Frontal cortex (tissue), 4 donors: ENCODE results near the gene RGL1. TPM values are rescaled to one million over a fixed set of nuclear protein-coding genes. Genes with fewer than 3 reads are reported as not detected.
"Not testable (repeated sequence)": the region's sequence is repeated elsewhere in the genome, so short reads cannot be mapped to it uniquely, and the experiment has no call there.

Source experiments
- DNase-seq, 2 donors: peaks; one replicate each; pipeline ENCODE4 v3.0.0; 2012; ENCODE audit warnings: low spot score in 2 of 2
- FAIRE-seq: peaks from 2 replicates; lab custom pipeline; 2012; peaks lifted over from hg19 to GRCh38; lab: Jason Lieb, UNC
- total RNA-seq: library from RNA; depleted of rRNA; stranded (reverse); fragments of >200 nt; gene quantifications from one replicate; pipeline ENCODE4 v1.2.3, GENCODE V29; 2014
- donor health status: control.
- donor health status: control.
- donor health status: control.

Gene RGL1
- total RNA-seq, 1 donor from 2014 or later = 40.4 TPM

DNA sequence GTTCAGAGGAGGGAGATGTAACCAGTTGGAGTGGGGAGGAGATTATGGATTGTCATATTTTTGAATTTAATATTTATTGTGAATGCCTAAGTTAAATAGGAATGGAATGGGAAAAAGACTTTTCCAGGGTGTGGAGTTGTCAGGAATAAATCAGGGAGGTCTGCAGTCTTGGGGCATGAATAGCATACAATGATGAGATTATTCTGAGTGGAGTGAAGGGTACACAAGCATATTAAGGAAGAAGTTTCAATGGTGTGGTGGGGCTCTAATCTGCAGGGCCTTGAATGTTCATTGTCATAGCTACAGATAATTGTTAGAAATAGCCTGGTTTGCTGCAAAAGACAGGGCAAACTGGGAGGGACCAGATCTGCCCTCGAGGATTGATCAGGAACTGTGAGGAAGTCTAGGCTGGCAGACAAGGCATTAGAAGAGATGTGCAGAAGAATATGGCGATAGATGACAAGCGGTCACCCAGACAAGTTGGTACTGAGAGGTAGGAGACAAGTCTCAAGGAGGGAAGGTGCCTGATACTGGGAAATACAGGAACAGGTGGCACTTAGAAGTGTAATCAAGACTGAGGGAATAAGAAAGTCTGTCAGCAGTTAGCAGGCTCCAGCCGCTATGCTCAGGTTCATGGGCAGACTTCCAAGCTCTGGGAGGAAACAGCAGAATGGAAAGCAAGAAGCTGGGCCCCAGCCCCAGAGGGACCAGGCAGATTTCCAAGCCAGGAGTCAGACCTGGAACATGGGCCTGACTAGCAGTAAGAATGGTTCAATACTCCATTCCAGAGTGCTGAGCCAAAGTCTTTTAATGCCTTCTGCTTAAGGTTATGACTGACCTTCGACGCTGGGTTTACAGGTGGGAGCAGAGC, 20.9 kb upstream of the RGL1 start:
- no peak for FAIRE-seq

DNA sequence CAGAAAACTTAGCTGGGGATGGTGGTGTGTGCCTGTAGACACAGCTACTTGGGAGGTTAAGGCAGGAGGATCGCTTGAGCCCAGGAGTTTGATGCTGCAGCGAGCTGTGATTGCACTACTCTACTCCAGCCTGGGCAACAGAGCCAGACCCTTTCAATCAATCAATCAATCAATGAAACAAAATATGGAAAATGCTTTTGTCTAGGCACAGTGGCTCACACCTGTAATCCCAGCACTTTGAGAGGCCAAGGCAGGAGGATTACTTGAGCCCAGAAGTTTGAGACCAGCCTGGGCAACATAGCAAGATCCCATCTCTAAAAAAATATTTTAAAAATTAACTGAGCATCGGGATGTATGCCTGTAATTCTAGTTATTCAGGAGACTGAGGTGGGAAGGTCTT, 19.0 kb upstream of the RGL1 start:
- not testable (repeated sequence) for FAIRE-seq, DNase-seq

More for the DNA sequence above, 20.9 kb upstream of the RGL1 start:
- no peak for DNase-seq

DNA sequence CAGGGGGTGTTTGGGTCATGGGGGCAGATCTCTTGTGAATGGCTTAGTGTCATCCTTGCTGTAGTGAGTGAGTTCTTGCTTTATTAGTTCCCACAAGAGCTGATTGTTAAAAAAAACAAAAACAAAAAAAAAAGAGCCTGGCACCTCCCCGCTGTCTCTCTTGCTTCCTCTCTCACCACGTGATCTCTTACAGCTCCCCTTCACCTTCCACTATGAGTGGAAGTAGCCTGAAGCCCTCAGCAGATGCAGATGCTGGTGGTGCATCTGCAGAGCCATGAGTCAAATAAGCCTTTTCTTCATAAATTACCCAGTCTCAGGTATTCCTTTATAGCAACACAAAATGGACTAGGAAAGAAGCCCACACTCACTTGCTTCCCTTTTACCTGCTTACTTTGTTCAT, 17.2 kb upstream of the RGL1 start:
- DNase-seq = no peak
- no peak for FAIRE-seq

DNA sequence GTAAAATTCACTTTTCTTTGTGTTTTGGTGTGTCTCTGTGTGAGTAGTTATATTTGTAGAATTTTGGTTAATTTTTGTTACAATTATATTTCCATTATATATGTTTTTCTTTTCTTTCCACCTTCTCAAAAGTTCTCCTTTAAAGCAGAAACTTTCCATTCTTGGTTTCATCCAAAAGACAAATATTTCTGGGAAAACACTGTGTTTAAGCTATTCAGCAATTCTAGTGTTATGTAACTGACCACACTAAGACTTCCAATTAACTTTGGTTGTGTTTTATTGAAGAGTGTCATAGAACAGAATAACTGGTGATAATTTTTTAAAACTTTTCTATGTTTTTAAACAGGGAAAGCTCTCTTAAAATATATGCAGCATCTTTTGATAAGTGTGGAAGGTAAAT, 13.6 kb upstream of the RGL1 start:
- FAIRE-seq (peak; percentile 6), DNase-seq (no peak)

DNA sequence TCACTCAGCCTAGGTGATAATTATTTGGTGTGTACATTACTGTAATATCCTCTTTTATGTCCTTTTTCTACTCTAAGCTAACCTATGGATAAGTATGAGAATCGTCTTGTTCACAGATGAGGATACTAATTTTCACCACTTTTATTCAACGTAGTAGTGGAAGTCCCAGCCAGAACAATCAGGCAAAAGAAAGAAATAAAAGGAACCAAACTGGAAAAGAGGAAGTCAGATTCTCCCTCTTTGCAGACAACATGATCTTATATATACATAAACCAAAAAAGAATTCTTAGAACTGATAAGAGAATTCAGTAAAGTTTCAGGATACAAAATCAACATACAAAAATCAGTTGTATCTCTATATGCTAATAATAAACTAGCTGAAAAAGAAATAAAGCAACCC, 12.6 kb upstream of the RGL1 start:
- no peak for FAIRE-seq
- no peak for DNase-seq

DNA sequence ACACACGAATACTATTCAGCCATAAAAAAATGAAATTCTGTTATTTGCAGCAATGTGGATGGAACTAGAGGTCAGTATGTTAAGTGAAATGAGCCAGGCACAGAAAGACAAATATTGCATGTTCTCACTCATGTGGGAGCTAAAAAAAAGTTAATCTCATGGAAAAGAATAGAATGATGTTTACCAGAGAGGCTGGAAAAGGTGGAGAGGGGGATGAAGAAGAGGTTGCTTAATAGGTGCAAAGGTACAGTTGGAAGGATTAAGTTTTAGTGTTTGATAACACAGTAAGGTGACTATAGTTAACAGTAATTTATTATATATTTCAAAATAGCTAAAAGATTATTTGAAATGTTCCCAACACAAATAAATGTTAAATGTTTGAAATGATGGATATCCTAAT, 10.8 kb upstream of the RGL1 start:
- FAIRE-seq (no peak), DNase-seq (no peak)

DNA sequence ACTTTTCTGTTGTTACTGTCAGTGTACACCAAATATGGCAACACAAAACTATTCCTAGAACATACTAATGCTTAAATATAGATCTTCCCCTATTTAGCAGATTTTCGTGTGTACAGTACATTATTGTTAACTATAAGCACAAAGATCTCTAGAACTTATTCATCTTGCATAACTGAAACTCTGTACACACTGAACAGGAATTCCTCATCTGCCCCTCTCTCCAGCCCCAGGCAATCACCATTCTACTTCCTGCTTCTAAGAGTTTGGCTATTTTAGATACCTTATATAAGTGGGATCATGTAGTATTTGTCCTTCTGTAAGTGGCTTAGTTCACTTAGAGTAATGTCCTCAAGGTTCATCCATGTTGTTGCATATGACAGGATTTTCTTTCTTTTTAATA, 4.5 kb upstream of the RGL1 start:
- FAIRE-seq = no peak

DNA sequence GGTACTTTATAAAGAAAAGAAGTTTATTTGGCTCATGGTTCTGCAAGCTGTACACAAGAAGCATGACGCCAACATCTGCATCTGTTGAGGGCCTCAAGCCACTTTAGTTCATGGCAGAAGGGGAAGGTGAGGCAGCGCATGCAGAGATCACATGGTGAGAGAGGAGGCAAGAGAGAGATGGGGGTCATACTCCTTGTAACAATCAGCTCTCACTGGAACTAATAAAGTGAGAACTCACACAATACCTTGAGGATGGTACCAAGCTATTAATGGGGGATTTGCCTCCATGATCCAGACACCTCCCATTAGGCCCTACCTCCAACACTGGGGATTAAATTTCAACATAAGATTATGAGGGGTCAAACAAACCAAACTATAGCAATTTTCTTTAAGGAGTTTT, 3.3 kb upstream of the RGL1 start:
- no peak for DNase-seq
- FAIRE-seq = no peak

More for the DNA sequence above, 4.5 kb upstream of the RGL1 start:
- no peak for DNase-seq

DNA sequence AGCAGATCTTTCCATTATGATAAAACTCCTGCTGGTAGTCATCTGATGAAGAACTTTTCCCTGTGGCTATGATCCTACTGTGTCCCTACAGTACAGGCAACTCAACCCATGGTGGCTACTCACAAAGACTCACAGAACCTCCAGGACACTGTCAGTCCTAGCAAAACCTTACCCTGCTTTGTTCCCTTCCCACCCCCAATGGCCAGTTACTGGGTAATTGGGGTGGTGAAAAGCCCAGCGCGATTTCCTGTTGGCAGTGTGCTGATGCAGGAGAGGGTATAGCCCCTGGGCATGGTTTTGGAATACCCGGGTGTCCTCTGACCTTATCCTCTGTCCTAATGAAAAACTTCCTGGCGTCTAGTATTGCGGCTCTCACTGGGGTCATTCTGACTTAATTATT, 533 bp upstream of the RGL1 start:
- DNase-seq (no peak), FAIRE-seq (no peak)

DNA sequence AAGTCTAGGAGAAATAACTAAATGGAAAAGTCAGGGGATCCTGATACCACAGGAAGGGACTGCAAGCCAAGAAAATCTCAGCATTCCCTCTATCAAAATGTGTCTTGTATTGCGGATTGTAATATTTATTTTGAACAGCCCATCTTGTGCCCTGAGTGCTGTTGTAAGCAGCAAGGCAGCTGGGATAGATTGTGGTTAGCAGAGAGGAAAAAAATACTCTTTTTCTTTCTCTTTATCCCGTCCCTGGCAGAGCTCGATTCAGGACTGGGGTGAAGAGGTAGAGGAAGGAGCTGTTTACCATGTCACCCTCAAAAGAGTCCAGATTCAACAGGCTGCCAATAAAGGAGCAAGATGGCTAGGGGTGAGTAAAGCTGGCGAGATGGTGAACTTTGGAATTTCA, 1.2 kb downstream of the RGL1 start:
- no peak for DNase-seq
- FAIRE-seq = no peak

DNA sequence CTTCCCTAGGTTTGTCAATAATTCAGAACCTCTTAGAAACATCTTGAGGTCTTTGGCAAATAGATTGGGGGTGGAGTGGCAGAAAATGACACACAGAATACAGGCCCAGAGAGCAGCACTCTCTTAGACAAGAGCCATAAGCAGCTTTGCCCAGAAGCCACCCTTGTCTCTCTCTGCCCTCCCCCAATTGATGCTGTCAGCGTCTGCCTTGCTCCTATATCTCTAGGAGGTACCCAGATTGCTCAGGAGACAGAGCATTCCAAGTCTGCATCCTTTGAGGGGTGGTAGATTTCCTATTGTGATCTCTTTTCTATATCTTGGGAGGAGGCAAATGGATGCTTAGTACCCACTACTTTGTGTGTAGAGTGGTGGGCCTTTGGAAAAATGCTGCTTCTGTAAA, 1.8 kb downstream of the RGL1 start:
- DNase-seq = no peak
- no peak for FAIRE-seq

DNA sequence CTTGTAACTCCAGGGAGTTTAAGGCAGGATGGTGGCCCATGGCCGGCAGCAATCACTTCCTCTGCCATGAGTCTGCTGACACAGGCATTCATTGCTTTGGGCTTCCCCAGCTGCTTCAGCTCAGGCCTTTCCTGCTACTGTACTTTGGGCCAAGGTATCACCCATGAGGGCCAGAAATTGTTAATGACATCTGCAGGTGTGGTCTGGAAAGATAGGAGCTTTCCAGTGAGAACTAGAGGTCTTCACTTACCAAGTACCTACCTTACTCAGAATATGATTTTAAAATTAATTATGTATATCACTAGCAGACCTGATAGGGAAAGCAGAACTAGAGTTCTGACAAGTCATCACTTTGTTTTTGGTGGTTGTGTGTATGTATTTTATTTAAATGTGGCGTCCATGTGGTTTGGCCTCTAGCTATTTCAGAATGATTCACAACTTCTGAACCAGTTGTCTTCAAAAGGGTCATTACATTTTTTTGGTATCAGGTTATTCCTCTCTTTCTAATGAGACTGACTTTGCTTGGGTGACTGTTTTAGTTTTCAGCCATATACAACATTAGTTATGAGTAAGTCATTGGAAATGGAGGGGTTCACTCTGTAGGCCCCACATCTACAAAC, 2.7 kb downstream of the RGL1 start:
- DNase-seq (no peak), FAIRE-seq (no peak)

DNA sequence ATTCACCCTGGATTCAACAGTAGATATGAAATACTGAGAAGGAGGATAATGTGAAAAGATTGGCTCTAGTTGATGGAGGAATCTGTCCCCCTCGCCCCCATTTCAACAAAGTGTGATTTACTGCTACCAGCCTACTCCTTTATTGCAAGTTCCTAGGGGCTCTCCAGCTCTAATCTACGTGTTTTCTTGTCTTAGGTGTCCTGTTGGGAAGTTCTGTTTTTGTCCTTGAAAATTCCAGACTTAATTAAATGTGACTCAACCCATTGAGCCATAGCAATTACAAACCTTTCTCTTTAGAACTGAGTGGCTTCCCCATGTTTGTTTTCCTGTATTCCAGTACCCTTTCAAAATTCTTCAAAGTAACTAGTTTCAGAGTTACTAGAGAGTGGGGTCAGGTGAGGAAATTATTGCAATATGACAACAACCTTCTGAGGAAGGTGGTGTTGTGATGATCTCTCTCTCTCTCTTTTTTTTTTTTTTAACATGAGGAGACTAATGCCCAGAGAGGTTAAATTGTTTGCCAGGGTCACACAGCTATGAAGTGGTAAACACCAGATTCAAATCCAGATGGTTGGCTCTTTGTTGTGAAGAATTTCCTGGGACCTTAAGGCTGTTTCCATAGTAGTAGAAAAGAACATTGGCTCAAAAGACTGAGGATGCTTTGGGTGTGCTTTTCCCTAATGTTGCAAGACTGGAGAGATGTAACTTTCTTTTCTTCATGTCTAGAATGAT, 3.5 kb downstream of the RGL1 start:
- DNase-seq (no peak), FAIRE-seq (no peak)

DNA sequence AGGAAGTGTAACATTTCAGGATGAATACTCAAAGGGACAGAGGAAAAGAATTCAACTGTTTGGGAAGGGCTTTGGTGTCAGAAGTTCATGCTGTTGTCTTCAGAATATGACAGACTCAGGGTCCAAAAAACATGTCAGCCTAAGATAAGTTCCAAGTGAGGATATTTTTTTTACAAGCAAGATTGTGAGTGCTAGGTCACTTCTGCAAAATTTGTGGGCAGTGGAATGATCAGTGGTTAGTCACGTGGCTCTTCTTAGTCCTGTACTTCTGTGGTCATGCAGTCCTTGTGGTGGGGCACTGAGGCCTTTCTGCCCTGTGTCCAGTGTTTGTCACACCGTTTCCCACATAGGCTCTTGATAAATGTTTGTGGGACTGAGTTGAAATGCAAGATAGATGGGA, 5.2 kb downstream of the RGL1 start:
- DNase-seq (no peak), FAIRE-seq (no peak)

DNA sequence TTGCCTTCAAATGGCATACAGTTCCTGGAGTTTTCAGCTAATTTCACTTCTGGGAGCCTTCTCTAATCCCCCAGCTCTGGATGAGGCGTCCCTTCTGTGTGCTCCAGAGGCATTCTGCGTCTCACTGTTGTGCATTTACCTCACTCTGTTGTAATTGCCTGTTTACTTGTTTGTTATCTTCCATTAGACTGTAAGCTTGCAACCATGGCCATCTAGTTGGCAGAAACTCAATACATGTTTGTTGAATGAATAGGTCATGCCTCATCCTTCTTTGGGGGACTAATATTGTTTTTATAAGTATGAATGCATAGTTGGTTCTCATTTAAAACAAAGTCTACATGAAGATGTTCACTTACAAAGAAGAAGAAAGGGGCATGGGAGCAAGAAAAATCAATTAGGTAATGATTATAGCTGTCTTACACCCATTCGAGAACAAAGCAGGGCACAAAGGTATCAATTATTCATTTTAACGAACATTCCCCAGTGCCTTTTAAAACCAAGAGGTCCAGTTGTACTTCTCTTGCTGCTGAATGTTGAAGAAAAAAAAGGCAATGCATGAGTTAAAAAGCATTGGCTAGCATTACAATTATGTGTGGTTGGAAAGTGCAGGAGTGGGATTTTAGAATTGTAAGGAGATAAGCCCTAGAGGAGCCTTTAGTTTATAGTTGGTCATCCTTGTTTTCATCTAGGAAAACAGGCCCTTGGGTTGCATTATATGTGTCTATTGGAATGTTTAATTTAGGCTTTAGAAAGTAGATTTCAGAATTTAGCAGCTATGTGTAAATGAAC, 6.0 kb downstream of the RGL1 start:
- FAIRE-seq = no peak
- no peak for DNase-seq

DNA sequence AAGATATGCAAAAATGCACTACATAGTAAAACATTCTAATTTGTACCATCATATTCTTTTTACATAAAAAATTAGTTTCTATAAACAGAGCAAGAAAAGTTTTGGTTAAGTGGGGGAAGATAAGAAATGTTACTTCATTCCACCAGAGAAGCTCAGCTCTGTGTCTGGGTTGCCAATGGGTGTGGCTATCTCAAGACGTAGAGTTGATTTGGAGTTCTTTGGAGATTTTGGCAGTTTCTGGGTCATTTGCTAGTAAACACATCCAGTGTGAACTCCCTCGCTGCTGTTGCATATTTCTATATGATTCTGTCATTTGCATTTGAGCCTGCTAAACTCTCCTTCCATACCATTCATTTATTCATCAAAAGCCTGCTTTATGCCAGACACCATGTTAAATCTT, 7.2 kb downstream of the RGL1 start:
- FAIRE-seq (no peak), DNase-seq (no peak)

DNA sequence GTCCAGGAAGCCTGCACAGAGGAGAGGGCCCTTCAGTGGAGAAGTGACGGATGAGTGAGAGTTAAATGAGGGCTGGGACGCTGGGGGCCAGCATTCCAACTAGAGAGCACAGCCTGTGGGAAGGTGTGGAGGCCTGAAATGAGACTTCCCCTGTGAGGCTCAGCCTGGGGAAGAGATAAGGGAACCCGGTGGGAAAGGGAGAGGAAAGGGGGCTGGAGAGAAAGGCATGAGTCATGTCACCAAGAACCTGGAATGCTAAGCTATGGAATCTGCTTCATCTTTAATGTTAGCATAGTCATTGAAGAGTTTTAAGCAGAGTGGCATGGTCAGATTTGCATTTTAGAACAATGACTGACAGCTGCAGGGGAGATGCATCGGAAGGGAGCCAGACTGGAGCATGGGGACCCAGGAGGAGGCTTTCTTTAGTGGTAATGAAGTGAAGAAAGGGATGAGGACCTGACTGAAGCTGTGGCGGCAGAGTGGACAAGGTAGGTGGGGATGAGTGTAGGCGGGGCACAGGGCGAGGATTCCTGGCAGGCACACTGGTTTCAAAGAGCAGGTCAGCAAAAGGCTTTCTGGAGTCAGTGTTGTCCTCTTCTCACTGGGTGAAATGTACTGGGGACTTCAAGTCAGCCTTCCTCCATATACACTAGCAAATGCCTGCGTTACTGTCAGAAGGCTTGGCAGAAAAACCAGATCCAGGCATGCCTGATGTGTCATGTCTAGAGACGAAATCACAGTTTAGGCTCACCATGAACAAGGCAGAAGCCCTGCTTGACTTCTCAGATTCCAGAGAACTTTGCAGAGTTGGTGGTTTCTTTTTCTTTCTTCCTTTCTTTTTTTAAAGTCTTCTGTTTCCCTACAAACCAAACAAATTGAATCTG, 8.0 kb downstream of the RGL1 start:
- FAIRE-seq (no peak), DNase-seq (no peak)

DNA sequence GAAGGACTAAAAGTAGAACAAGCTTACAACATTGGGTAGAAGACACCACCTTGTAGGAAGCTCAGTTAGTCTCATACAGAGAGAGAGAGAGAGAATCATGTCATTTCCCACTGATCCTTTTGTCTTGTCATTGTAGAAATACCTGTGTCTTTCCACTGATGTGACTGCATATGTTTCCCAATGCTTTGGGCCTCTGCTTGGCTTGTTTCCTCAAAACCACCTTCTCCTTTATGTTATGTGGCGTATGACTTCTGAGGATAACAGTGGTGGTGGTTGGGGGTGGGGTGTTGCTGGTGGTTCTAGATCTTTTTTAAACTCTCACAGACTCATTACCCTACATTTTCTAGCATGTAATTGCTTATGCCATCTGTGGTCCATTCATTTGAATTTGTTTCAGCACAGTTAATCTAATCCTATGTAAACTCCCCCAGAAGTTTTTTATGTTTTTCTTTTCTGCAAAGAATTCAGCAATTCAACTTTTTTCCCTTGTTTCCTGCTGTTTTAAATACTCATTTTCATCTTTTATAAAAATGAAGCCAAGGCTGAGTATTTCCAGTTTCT, 9.3 kb downstream of the RGL1 start:
- FAIRE-seq (no peak), DNase-seq (no peak)

DNA sequence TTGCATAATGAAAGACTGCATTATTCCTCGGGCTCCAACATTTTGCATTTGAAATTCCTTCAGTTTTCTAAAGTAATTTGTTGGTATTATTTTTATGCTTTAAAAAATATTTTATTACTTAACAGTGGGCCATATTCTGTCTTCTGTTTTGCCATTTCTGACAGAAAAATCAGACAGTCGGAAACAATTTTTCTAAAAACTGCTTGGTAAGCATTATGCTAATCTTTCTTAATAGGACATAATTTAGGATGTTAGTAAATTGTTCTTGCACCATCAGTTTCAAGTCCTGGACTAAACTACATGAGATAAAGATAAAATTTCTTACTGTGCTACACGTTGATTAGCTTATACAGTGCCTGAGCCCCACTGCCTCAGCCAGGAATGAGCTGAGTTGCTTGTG, 11.2 kb downstream of the RGL1 start:
- no peak for DNase-seq

More for the DNA sequence above, 11.2 kb downstream of the RGL1 start:
- FAIRE-seq = no peak
